AML-193 (cell line): ENCODE measurements around the gene PTPRT.

Experiments
- DNase-seq, 2 experiments: peaks; one replicate each; lab custom pipeline; 2025; lab: John Stamatoyannopoulos, UW

The PTPRT gene

GRCh38 chr20:42046371-42047085, 1143.2 kb downstream of the PTPRT start:
- DNase-seq: no peak

GRCh38 chr20:42043921-42044320, 1145.8 kb downstream of the PTPRT start:
- DNase-seq: no peak

GRCh38 chr20:42041000-42041565, 1148.6 kb downstream of the PTPRT start:
- no peak for DNase-seq

DNA sequence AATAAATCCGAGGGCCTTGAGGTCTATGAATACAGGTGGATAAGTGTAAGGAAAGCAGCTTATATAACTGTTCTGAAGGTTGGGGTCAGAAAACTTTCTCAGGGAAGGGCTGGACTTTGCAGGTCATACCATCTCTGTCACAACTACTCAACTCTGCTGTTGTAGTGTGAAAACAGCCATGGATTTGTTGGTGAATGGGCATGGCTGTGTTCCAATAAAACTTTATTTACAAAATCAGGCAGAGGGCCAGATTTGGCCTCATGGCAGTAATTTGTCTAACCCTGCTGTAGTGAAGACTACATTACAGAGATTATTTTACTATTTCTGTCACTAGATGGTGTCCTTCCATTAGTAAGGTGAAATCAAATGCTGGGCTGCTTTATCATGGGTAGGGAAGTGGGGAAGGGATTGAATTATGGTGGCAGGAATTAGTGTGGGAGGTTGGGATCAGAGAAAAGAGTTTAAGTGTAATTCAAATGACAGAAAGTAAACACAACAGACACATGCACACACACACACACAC, 1161.9 kb downstream of the PTPRT start:
- DNase-seq: no peak

GRCh38 chr20:42026599-42026998, 1163.1 kb downstream of the PTPRT start:
- DNase-seq: no peak

DNA sequence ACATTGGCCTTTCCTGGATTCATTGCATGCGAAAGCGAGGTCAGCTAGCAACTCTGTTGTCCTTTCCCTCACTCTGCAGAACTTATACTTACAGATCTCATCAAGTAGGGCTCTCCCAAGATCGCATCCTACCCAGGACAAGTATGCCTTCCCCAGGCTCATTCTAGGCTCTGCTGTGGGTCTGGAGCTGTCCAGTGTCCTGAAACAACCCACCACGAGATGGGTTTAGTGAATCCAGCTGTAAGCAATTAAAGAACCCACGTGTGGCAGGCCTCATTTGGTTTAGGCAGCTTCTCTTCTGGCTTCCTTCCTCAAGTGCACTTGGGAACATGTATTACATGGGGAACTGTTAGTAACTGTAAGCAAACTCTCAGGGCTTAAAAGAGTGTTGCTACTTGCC, 1165.1 kb downstream of the PTPRT start:
- DNase-seq: no peak
